Measurements from ENCODE around the gene AMFR. TPM values are rescaled to one million over a fixed set of nuclear protein-coding genes. Genes with fewer than 3 reads are reported as not detected.

The AMFR gene
- total and polyA plus RNA-seq, 2 of the 13 experiments (the other 11 are each of a cell fraction or from before 2014, with no cell fraction given) = 52.9 to 108 TPM

DNA sequence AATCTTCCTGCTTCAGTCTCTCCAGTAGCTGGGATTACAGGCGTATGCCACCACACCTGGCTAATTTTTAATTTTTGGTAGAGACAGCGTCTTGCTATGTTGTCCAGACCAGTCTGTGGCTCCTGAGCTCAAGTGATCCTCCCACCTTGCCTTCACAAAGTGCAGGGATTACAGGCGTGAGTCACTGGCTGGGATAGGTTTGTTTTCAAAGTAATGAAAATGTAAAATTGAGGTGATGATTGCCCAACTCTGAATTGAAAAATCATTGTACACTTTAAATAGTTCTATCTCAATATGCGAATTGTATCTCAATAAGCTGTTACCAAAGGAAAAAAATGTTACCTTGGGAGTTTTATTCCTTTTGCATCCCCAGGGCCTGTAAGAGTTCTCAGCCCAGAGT is 1.2 kb upstream of the AMFR start:
- BruUV-seq (replicated peaks) = no TSS peak
- POLR2A ChIA-PET = interaction anchor here (0.9 to 4.2 kb wide), 2 partner anchors 17 to 25 kb away, joined by 3 to 16 read pairs; partner anchors contain the start of genes NUDT21 and OGFOD1

DNA sequence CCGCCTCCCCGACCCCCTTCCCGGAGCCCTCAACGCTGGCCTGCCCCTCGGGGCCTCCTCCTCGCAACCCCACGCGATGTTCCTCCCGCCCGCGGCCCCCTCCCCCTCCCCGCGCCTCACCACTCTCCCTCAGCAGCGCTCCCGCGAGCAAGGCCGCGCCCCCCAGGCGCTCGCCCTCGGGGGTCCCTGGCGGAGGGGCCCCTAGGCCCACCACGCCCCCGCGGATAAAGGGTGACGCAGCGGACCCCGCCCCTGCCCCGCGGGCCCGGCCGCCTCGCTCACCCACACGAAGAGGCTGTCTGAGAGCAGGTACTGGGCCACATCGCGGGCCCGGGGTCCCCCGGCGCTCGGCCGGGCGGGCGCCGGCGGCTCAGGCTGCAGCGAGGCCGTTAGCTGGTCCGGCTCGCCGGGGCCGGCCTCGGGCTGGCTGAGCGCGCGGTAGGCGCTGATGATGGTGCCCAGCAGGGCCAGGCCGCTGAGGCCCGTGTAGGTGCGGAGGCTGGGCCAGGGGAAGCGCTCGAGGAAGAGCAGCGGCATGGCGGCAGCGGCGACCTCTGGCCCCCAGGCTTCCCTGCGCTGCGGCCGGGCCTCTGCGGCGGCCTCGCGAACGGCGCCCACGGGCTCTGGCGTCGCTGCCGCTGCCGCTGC is 430 bp downstream of the AMFR start:
- no TSS peak for BruUV-seq (replicated peaks)
- ATAC-seq (peak; percentile 52), DNase-seq (ENCODE audit: low spot score) (no peak), FAIRE-seq (no peak)
- ChIA-PET POLR2A (interaction anchor here (1.0 to 2.4 kb wide), 3 partner anchors 11 to 27 kb away, joined by 3 to 8 read pairs (median 8); partner anchors contain the start of genes NUDT21 and OGFOD1), CTCF (ENCODE audit: low intra/inter-chr PET ratio, low total read pairs) (no interaction called here)
- Histone ChIP-seq H4K20me1 (ENCODE audit: insufficient read depth, low read length) (peaks cover 11% of the 10 kb centered on the region), H3K9me3 (ENCODE audit: low read length) (no peaks in the 10 kb centered on the region), H3K79me2 (ENCODE audit: insufficient read depth, low read length) (peaks cover 46% of the 10 kb centered on the region), H3K4me1 (ENCODE audit: insufficient read depth, low read length) (peaks cover 55% of the 10 kb centered on the region), H3K36me3 (replicated peaks in 1 of 2; ENCODE audit: control insufficient read depth in 1 of 2, insufficient read depth in 2 of 2, low read length in 2 of 2) (peaks cover 0 to 3% of the 10 kb centered on the region in 2 experiments; a peak in 2 of 5 replicates), H3K27me3 (ENCODE audit: control insufficient read depth in 1 of 2, insufficient read depth in 2 of 2, low read length in 2 of 2) (no peaks in the 10 kb centered on the region; a peak in 2 of 5 replicates), H3K27ac (ENCODE audit: extremely low read length, insufficient read depth, low read length) (peak overlapping the region; percentile 68), H2AFZ (ENCODE audit: low read length) (no peak overlapping the region), H3K9ac (ENCODE audit: insufficient read depth, low read depth, low read length) (peak overlapping the region; percentile 85), H3K4me3 (replicated peaks in 1 of 3; ENCODE audit: insufficient read depth in 1 of 3, low read depth in 2 of 3, low read length in 3 of 3) (peak overlapping the region; percentile 78 to 90 (median 89)), H3K4me2 (ENCODE audit: low read depth, low read length) (peak overlapping the region; percentile 89)
- intact Hi-C loops (cut with micrococcal nuclease; ENCODE audit: unreplicated experiment) (loop anchor here (2.0 to 5.0 kb wide), 2 partner anchors 26 to 68 kb away; partner anchors contain the start of genes NUDT21 and OGFOD1), in situ Hi-C loops (cut with HindIII; ENCODE audit: extremely low pct_ligation_motif_present, low pct_unique_long_range_greater_than_20kb) (no loop called here)
- 3% methylated on average over 34 of the region's 79 CpGs for WGBS (ENCODE audit: low lambda C conversion rate)
- TF ChIP-seq ZNF749 (CRISPR knock-in tag; IDR thresholded peaks at IDR 0.05; ENCODE audit: borderline replicate concordance) (peak; percentile 59; the same call in 1 of the 2 replicates), TOPORS (CRISPR knock-in tag; IDR thresholded peaks at IDR 0.05) (peak; percentile 94; the same call in 1 of the 2 replicates), HNRNPK (IDR thresholded peaks at IDR 0.05; ENCODE audit: low read depth, low read length, poor library complexity, severe bottlenecking) (peak; percentile 36), SOX13 (IDR thresholded peaks at IDR 0.05) (no peak), SOX13 (CRISPR knock-in tag; conservative IDR thresholded peaks at IDR 0.05 in 1 of 2, IDR thresholded peaks at IDR 0.05 in 1 of 2) (no peak), CEBPB (IDR thresholded peaks at IDR 0.05; ENCODE audit: borderline replicate concordance, low read depth, low read length) (no peak), SALL2 (CRISPR knock-in tag; IDR thresholded peaks at IDR 0.05) (peak; percentile 61; the same call in 1 of the 2 replicates), ZNF816 (CRISPR knock-in tag; IDR thresholded peaks at IDR 0.05; ENCODE audit: borderline replicate concordance) (no peak), ZNF143 (CRISPR knock-in tag; IDR thresholded peaks at IDR 0.05) (no peak), YEATS4 (CRISPR knock-in tag; IDR thresholded peaks at IDR 0.05; ENCODE audit: borderline replicate concordance) (peak; percentile 54; the same call in 1 of the 2 replicates), JDP2 (CRISPR knock-in tag; IDR thresholded peaks at IDR 0.05; ENCODE audit: borderline replicate concordance) (no peak; the same call in 1 of the 2 replicates)
- TF ChIP-seq, protein P1, sequence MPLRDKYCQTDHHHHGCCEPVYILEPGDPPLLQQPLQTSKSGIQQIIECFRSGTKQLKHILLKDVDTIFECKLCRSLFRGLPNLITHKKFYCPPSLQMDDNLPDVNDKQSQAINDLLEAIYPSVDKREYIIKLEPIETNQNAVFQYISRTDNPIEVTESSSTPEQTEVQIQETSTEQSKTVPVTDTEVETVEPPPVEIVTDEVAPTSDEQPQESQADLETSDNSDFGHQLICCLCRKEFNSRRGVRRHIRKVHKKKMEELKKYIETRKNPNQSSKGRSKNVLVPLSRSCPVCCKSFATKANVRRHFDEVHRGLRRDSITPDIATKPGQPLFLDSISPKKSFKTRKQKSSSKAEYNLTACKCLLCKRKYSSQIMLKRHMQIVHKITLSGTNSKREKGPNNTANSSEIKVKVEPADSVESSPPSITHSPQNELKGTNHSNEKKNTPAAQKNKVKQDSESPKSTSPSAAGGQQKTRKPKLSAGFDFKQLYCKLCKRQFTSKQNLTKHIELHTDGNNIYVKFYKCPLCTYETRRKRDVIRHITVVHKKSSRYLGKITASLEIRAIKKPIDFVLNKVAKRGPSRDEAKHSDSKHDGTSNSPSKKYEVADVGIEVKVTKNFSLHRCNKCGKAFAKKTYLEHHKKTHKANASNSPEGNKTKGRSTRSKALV (CRISPR knock-in tag; IDR thresholded peaks at IDR 0.05) = no peak

More for the DNA sequence above, 1.2 kb upstream of the AMFR start:
- Histone ChIP-seq H4K20me1 (ENCODE audit: insufficient read depth, low read length) (peaks cover 11% of the 10 kb centered on the region), H3K79me2 (ENCODE audit: insufficient read depth, low read length) (peaks cover 30% of the 10 kb centered on the region), H3K27me3 (ENCODE audit: control insufficient read depth in 1 of 2, insufficient read depth in 2 of 2, low read length in 2 of 2) (no peaks in the 10 kb centered on the region; a peak in 2 of 5 replicates), H3K9me3 (ENCODE audit: low read length) (no peaks in the 10 kb centered on the region), H3K4me1 (ENCODE audit: insufficient read depth, low read length) (peaks cover 38% of the 10 kb centered on the region), H2AFZ (ENCODE audit: low read length) (no peak overlapping the region), H3K4me3 (replicated peaks in 1 of 3; ENCODE audit: insufficient read depth in 1 of 3, low read depth in 2 of 3, low read length in 3 of 3) (no peak overlapping the region), H3K27ac (ENCODE audit: extremely low read length, insufficient read depth, low read length) (no peak overlapping the region), H3K4me2 (ENCODE audit: low read depth, low read length) (no peak overlapping the region), H3K36me3 (replicated peaks in 1 of 2; ENCODE audit: control insufficient read depth in 1 of 2, insufficient read depth in 2 of 2, low read length in 2 of 2) (peaks cover 5 to 8% of the 10 kb centered on the region in 2 experiments; a peak in 4 of 5 replicates), H3K9ac (ENCODE audit: insufficient read depth, low read depth, low read length) (no peak overlapping the region)
- DNase-seq (ENCODE audit: low spot score) (no peak), ATAC-seq (no peak), FAIRE-seq (no peak)
- CTCF ChIA-PET (ENCODE audit: low intra/inter-chr PET ratio, low total read pairs) = interaction anchor here (0.6 kb wide), 1 partner anchor 20 kb away, joined by 3 read pairs; no protein-coding TSS in a partner anchor
- 62% methylated on average over 4 of the region's 4 CpGs for WGBS (ENCODE audit: low lambda C conversion rate)
- TF ChIP-seq HNRNPK (IDR thresholded peaks at IDR 0.05; ENCODE audit: low read depth, low read length, poor library complexity, severe bottlenecking) (peak; percentile 5), FOSL2 (CRISPR knock-in tag; IDR thresholded peaks at IDR 0.05) (0 out of 2 replicates have a peak, but pooled peaks have one; percentile 16), CAMTA2 (CRISPR knock-in tag; IDR thresholded peaks at IDR 0.05; ENCODE audit: borderline replicate concordance) (no peak), ZNF121 (CRISPR knock-in tag; IDR thresholded peaks at IDR 0.05) (peak; percentile 91), ZNF224 (CRISPR knock-in tag; IDR thresholded peaks at IDR 0.05) (no peak), CEBPB (IDR thresholded peaks at IDR 0.05; ENCODE audit: borderline replicate concordance, low read depth, low read length) (peak; percentile 5; the same call in 1 of the 2 replicates), ZNF230 (CRISPR knock-in tag; IDR thresholded peaks at IDR 0.05) (no peak)
- in situ Hi-C loops (cut with HindIII; ENCODE audit: extremely low pct_ligation_motif_present, low pct_unique_long_range_greater_than_20kb) = no loop called here
- intact Hi-C loops (cut with micrococcal nuclease; ENCODE audit: unreplicated experiment) = loop anchor here (5.0 kb wide), 1 partner anchor 69 kb away; no protein-coding TSS in a partner anchor
